Subcutaneous preadipocyte (primary cell): ENCODE measurements around the gene CHD2. TPM values are rescaled to one million over a fixed set of nuclear protein-coding genes. Genes with fewer than 3 reads are reported as not detected.

Experiments
- total RNA-seq: library from RNA; depleted of rRNA; stranded (reverse); fragments of >200 nt; gene quantifications from 2 replicates; pipeline ENCODE4 v1.2.3, GENCODE V29; 2012

Gene CHD2
- 65.8 and 68.8 TPM in 2 replicates for total RNA-seq

DNA sequence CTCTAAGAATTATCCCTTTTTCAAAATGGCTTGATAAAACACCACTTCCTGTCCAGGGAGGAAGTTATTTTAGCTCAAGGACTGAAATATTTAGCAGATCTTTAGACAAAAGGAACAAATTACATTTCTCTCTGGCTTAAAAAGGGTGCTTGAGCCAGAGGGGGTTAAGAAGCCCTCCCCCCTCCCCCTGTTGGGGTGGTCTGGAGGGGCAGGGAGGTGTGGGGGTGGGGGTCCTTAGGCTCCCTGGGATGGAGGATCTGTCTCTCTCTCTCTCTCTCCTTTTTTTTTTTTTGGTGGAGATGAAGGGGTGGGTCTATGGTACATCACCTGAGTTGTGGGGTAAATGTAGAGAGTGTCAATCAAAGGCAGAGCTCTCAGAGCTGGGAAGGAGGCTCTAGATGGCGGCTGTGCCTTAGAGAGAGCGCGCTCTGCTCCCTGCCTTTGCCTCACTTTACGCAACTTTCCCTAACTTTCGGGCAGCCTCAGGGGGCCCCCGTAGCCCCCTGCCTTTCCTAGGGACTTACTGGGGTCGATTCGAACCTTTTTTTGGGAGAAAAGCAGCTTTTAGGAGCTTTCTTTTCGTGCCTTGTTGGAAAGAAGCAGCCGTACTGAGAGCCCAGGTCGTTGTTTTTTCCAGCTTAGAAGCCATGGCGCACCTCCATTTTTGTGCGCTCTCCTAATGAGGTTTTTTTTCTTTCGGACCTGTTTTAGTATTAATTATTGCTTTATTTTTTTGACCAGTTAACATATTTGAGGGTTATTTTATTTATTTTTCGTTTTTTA, at the start of gene CHD2:
TSS of gene CHD2 (plus strand) at position 377 of the 783 bp plus-strand sequence. CDS start 914 bp downstream, outside the sequence.

Other genes starting within 250 kb of the CHD2 start
- 0.78 and 1.8 TPM in 2 replicates for gene FAM174B, start 244.5 kb upstream of the CHD2 start, total RNA-seq
- gene RGMA, start 188.9 kb downstream of the CHD2 start, total RNA-seq: 1.6 and 2.9 TPM in 2 replicates